Keratinocyte (primary cell): ENCODE measurements around the gene ST8SIA2.

Experiments
- CTCF ChIP-seq, 3 experiments: IDR thresholded peaks in 1 of 3; conservative IDR thresholded peaks in 1 of 3; optimal IDR thresholded peaks in 1 of 3; 2 replicates in 2 of 3; 3 replicates in 1 of 3; pipeline versions ENCODE3 to v1.5.1; 2011; ENCODE audit warnings: low read length in 3 of 3, mild to moderate bottlenecking in 3 of 3, moderate library complexity in 2 of 3, control low read depth in 1 of 3, inconsistent platforms in 1 of 3; ENCODE audit not compliant: insufficient read depth in 2 of 3; ENCODE audit errors: extremely low read depth in 1 of 3
- EZH2 ChIP-seq: IDR thresholded peaks from one replicate; pipeline ENCODE4 v1.6.1; 2012; ENCODE audit warnings: inconsistent platforms, mild to moderate bottlenecking, low read length, moderate library complexity

GRCh38 chr15:92444631-92445030 is 51.0 kb downstream of the ST8SIA2 start:
- TF ChIP-seq EZH2 (no peak), CTCF (optimal IDR thresholded peaks at IDR 0.05 in 1 of 3, IDR thresholded peaks at IDR 0.05 in 1 of 3, conservative IDR thresholded peaks at IDR 0.05 in 1 of 3; ENCODE audit: extremely low read depth in 1 of 3, insufficient read depth in 2 of 3, low read length in 3 of 3) (no peak)
